ENCODE measurements around the gene TBL3.

DNA sequence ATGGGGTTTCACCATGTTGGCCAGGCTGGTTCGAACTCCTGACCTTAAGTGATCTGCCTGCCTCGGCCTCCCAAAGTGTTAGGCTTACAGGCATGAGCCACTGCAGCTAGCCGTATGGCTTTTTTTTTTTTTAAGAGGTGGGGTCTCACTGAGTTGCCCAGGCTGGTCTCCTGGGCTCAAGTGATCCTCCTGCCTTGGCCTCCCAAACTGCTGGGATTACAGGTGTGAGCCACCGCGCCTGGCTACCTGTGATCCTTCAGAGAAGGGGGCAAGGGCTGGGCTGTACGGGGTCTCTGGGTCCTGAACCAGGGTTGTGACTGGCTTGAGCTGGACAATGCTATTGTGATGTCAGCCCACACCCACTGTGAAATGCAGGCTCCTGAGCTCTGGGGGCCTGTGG is 5.4 kb upstream of the TBL3 start, which contains the start of gene RNF151:
- TF ChIP-seq, protein P1, sequence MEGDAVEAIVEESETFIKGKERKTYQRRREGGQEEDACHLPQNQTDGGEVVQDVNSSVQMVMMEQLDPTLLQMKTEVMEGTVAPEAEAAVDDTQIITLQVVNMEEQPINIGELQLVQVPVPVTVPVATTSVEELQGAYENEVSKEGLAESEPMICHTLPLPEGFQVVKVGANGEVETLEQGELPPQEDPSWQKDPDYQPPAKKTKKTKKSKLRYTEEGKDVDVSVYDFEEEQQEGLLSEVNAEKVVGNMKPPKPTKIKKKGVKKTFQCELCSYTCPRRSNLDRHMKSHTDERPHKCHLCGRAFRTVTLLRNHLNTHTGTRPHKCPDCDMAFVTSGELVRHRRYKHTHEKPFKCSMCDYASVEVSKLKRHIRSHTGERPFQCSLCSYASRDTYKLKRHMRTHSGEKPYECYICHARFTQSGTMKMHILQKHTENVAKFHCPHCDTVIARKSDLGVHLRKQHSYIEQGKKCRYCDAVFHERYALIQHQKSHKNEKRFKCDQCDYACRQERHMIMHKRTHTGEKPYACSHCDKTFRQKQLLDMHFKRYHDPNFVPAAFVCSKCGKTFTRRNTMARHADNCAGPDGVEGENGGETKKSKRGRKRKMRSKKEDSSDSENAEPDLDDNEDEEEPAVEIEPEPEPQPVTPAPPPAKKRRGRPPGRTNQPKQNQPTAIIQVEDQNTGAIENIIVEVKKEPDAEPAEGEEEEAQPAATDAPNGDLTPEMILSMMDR (IDR thresholded peaks at IDR 0.05): no peak
- TF ChIP-seq POLR2A (IDR thresholded peaks at IDR 0.05): no peak
